GM21529 (cell line): ENCODE measurements around the gene CRACR2B.
A peak's percentile ranks its signal among the peaks of the same experiment; 100 is the strongest.

Source experiments
- ATAC-seq: cut with Tn5 transposase; IDR thresholded peaks from one replicate; pipeline ENCODE4 v1.9.1; 2021; ENCODE audit not compliant: unreplicated experiment

CRACR2B gene

DNA sequence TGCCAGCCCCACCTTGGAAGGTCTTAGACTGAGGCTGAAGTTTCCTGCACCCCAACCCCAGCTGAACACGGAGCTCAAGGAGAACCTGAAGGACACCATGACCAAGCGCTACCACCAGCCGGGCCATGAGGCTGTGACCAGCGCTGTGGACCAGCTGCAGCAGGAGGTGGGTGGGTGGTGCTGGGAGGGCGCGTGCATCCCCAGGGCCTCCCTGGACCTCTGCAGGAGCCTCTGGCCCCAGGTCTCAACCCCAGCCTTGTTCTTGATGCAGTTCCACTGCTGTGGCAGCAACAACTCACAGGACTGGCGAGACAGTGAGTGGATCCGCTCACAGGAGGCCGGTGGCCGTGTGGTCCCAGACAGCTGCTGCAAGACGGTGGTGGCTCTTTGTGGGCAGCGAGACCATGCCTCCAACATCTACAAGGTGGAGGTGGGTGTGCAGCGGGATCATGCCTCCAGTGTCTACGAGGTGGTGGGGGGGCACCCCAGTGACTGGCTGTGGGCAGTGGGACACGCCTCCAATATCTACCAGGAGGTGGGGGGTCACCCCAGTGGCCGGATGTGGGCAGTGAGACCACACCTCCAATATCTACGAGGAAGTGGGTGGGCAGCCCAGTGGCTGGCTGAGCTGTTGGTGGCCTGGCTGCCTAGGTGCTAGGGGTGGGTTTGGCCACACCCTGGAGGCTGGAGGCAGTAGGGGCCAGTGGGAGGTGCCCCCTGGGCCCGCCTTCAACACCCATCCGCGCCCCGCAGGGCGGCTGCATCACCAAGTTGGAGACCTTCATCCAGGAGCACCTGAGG is 9.7 kb downstream of the CRACR2B start:
- no peak for ATAC-seq

DNA sequence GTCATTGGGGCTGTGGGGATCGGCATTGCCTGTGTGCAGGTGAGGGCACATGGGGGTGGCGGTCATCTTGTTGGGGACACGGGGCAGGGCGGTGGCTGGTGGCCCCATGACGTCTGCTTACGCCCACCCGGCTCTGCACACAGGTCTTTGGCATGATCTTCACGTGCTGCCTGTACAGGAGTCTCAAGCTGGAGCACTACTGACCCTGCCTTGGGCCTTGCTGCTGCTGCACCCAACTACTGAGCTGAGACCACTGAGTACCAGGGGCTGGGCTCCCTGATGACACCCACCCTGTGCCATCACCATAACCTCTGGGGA is 10.2 kb downstream of the CRACR2B start:
- no peak for ATAC-seq

DNA sequence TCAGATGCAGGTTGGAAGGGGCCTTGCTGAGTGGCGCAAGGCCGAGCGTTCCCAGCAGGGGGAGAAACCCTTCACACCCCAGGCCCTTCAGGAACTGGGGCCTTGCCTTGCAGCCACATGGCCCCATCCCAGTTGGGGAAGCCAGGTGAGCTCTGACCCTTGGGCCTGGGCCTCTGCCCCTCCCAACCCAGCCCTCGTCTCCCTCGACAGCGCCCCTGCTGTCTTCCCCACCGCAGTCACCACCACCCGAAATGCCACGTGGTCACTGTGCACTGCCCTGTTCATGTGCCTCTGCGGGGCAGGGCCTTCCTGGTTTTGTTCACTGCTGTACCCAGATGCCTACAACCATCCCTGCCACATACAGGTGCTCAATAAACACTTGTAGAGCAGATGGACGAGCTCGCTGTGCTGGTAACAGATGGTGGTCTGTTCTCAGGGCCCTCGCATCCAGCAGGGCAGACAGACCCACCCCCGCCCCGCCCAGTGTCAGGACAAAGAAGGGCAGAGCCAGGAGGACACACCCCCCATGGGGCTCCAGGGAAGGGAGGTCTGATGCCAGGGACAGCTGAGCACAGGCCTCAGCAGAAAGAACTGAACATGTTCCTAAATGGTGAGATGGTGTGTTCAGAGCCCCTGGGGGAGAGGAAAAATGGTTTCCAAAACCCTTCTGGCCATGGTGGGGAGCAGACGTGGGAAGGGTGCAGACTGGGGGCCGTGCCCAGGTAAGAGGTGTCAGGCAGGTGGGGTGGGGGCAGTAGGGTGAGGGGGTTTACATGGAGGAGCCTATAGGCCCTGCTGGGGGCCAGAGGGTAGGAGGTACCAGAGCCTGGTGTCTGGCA is 10.9 kb downstream of the CRACR2B start:
- no peak for ATAC-seq

DNA sequence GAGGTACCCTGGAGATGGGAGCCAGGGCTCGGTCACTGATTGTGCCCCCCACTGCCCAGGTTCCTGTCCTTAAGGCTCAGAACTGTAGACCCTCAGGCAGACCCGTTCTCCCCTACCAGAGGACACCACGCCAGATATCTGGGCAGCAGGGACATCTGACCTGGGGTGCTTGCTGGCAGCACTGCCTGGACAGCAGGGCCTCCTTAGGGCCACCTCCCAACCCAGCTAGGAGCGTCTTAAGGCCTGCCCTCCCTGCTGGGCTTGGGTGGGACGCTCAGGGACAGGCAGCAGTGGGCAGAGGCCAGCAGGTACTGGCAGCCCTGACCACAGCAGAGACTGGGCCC is 11.5 kb downstream of the CRACR2B start:
- ATAC-seq, result no peak

DNA sequence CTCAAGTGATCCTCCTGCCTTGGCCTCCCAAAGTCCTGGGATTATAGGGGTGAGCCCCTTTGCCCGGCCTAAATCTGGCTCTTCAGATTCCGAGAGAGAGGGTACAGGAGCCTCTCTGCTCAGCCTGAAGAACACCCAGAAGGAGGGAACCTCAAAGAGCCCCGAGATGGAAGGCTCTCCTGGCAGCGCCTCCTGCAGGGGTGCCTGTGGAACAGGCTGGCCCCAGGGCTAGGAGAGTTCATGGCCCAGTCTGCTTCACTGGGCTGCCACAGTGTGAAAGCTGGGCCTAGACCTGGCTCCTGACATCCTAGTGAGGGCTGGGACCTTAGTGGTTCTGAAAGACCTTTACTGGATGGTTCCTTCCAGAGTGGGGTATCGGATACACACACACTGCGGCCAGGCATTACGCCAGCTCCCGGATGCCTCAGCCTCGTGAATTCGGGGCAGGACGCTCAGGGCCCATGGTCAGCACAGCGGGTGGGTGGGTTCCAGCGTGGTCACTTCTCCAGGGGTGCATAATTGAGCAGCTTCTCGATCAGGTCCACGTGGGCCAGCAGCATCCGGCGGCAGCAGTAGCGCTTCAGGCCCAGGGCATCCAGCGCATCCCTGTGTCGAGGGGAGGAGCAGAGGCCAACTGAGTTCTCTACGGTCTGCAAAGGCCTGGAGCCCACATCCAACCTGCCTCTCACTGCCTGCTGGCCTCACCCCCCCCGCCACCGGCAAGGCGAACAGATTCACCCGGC is 12.3 kb downstream of the CRACR2B start:
- ATAC-seq, result no peak

DNA sequence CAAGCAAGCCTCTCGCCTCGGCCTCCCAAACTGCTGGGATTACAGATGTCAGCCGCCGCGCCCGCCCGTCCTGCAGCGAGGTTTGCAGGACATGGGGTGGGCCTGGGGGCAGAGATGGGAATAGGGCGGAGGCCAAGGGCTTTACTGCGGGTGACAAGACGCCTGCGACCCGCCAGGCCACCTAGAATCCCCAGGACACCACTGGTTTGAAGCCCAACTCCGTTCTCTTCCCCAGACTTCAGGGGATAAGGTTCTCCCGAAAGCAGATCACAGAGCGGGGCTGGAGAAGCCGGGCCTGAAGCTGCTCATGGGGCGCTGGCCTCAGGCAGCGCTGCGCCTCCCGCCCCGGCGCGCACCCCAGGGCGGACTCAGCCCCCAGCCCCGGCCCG is 14.3 kb downstream of the CRACR2B start:
- peak; percentile 29 for ATAC-seq

DNA sequence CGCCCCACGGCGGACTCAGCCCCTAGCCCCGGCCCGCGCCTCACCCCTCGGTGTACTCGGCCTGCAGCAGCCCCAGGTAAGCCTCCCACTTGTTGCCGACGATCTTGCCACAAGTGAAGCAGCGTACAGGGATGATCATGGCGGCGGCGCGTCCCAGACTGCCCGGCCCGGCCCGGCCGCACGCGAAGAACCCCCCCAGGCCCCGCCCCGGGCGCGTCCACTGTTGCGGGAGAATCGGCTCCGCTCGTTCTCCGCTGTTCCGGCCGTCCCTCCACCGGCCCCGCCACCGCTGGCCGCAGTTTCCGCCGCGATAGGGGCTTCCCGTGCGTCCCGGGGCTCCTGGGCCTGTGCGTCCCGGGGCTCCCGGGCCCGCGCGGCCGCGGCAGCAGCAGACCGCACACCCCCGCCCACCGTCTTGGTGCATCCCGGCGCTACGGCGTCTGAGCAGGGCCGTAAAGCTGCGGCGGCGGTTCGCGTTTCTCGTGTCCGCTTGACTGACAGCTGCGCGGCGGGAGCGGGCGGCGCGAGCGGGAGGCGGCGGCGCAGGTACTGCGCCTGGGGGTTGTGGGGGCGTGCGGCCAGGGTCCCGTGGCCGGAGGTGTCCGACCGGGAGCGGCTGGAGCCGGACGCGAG is 14.8 kb downstream of the CRACR2B start, which contains the start of the genes POLR2L and TSPAN4:
Gene POLR2L, minus strand, starts transcription at position 160 of the 633 bp plus-strand sequence. Its CDS starts 21 bp downstream, at position 139.
Gene TSPAN4, plus strand, starts transcription at position 483 of the 633 bp plus-strand sequence. CDS start 7,453 bp downstream, outside the sequence.
- ATAC-seq, result peak; percentile 60

DNA sequence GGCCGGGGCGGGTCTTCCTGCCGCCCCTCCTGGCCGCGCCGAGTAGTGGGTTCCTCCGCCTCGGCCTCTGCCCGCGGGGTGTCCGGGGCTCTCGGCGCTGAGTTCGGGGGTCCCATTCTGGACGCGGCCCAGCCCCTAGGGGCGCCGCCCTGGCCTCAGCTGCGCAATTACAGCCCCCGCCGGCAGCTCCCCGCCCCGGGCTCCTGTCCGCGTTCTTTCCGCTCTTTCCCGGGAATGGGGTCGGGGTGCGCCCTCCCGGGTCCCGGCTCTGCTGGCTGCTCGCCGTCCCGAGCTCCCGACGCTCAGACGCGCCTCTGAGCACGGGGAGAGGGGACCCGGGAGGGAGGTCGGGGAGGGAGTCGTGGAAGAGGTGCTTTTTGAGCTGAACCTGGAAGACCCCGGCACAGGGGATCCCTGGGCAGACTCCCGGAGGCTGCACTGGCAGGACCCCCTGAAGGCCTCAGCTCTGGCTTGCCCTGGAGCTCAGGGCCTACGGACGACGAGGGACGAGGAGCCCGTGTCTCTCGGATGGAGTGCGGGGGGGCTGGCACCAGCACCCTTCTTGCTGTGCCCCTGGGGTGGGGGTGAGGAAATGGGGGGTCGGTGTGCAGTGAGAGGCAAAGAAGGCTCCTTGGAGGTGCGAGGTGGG is 15.5 kb downstream of the CRACR2B start:
- ATAC-seq, result no peak

DNA sequence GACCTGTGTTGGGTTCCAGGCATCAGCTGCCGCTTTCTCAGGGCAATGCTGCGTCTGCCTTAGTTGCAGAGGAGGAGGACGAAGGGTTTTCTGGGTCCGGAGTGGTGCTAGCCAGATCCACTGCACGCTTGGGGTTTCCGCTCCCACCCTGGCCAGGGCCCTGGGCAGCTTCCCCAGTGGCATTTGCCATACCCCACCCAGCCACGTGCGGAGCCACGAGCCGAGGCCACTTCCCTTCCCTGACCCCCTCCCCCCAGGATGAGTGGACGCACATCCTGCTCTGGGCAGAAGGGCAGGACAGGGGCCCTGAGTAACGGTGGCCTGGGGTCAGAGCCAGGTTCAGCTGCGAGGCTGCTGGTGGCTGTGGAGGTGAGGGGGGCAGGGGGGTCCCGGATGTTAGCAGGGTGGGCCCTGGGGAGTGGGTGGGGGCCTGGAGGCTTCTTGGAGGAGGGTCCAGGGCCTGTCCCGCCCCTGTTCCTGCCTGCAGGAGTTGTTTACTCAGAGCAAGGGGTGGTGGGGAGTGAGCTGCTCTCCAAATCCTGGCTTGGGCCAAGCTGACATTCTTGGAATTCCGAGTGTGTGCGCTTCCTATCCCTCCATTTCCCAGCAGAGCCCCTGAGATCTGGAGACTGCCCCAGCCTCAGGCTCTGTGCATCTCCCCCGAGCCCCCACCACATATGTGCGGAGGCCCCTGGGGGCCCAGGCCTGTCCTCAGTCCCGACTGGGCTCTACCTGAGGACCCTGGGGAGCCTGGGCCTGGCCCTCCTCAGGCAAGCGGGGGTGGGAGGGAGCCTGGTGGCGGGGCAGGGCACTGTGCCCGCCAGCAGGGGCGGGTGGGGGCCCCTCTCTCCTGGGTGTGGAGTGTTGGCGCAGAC is 16.3 kb downstream of the CRACR2B start:
- ATAC-seq, result no peak

DNA sequence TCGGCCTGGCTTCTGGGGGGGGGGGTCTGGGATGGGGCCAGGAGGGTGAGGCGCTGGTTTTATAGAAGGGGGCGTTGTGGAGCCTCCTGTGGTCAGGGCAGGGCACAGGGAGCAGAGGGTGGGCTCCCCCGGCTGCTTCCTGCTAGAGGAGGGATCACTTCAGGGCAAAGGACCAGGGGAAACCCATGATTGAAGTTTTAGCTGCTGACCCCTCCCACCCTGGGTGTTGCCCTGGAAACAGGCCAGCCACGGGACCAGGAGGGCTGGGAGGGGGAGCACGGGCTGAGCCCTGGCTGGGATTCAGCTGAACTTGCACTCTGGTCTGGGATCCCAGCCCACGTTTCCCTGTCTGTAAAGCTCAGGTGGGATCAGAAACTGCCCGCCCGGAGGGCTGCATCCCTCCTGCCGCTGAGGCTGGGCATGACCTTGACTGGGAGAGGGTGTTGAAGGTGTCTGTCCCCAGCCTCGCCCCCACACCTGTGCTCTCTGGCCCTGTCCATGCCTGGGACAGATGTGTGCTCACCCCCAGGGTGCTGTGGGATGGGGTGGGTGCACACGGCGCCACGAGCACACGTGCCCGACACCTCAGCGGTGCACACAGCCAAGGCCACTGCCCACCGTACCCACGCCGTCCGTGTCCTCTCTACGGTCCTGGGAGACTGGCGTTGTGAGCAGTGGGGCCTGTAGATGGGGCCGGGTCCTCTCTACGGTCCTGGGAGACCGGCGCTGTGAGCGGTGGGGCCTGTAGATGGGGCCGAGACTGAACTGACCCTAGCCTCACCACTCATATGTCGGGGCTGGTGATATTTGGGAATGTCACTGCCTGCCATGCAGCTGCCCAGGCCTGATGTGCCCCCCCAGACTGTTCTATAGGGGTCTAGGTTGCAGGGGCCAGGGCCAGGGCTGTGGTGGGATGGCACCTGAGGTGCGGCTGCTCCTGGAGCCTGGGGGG is 17.2 kb downstream of the CRACR2B start:
- ATAC-seq, result no peak

DNA sequence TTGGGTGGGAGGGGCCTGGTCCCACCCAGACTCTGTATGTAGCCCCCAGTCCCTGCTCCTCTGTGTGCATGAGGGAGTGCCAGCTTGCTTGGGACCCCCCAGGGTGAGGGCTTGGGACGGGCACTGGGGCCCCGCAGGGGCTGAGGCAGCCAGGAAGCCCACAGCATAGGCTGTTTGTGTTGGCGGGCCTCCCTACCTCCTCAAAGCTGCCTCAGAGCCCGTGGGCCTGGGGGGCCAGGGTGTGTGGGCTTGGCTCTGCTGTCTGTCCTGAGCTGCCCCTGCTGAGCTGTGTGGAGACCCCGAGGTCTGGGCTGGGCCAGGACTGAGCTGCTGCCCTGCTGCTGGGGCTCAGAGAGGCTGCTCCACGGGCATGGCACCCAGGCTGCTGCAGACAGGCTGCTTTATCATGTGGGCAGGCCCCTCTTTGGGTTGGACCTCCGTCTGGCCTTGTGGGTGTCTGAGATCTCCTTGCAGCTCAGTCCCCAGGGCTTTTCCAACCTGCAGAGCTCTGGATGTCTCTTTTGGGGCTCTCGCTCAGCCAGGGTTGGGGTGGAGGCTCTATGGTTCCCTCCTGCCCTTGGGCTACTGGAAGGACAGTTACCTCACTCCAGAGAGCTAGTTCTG is 18.3 kb downstream of the CRACR2B start:
- ATAC-seq, result no peak

DNA sequence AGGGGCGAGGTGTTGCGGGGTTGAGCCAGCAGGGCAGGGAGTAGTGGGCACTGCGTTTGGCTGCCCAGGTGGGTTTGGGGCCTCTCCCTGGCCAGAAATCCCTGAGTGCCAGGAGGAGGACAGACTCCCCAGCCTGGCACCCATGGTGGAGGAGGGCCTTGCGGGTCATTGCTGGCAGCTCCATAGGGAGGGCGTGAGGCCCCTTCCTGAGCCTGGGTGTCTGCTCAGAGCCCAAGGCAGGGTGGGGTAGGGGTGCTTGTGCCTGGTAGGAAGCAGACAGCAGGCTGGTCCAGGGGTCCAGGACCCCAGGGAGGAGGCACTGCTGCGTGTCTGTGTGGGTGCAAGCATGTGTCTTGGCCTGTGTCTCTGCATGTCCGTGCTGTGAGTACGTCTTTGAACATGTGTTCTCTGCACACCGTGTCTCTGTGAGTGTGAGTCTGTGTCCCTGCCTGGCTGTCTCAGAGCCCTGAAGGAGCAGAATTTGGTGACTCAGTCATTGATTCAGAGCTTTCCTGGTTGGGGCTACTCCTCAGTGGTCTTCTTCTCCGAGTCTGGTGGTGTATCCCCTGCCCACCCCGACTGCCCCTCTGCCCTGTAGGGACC is 18.9 kb downstream of the CRACR2B start:
- no peak for ATAC-seq

DNA sequence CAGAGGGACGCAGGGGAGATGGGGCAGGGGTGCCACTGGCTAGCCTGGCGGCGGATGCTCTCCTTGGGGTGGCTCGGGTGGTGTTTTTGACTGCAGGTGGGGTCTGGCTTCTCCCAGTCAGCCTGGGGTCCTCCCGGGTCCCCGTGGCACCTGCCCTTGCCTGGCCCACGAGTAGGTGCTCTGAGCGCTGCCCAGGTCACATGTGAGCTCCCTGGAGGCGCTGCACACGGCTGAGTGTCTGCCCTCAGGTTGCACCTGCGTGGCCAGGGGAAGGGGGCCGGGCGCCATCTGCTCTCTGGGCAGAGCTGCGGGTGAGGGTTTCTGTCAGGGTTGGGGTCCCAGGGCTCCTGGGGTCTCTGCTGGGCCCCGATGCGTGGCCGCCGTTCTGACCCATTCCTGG is 20.2 kb downstream of the CRACR2B start:
- ATAC-seq, result no peak

DNA sequence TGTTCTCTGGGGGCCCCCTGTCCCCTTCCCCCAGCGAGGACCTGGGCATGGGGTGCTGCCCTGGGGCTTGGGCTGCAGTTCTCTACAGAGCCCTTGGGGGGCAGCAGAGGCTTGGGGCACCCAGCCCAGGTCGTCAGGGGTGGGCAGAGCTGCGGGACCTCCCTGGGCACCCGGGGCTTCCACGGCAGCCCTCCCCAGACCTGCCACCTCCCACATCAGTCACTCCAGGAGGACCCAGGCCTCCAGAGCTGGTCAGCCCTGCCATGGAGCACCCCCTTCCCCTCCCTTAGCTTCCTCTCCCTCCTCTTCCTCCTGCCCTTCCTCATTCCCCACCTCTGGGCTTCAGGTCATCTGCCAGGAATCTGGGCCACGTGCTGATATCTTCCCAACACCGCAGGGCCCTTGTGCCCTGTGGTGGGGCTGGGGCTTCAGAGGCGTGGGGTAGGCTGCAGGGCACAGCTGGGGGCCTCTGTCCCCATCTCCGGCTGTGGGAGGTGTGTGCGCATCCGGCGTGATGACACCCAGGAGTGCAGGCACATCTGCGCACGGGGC is 20.7 kb downstream of the CRACR2B start:
- ATAC-seq, result peak; percentile 47

DNA sequence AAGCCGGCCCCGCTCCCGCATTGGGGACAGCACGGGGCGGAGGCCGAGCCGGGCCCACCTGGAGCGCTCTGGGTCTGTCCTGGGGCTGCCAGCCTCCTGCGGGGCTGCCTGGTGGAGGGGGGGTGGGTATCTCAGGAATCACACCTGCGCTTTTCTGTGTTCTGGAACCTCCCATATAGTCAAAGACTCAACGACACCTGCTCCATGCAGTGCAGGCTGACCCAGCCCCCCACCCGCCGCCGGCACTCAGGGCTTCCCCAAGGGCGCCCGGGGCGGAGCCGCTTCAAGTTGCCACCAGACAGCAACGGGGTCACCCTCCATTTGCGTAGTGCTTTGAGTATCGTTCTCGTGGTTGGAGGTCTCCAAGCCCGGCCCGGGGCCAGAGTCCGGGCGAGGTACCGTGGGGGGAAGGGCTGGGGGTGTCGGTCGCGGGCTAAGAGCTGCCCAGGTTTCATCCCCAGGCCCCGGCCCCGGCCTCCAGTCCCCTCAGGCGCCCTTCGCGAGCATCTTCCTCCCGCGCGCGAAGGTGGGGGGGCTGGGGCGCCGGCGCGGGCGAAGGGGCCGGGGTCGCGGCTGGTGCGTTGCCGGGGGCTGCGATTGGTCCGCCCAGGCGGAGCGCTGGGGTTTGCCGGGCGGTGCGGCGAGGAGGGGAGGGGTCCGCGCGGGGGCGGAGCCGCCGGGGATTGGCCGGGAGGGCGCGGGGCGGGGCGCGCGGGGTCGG is 21.5 kb downstream of the CRACR2B start:
- no peak for ATAC-seq

DNA sequence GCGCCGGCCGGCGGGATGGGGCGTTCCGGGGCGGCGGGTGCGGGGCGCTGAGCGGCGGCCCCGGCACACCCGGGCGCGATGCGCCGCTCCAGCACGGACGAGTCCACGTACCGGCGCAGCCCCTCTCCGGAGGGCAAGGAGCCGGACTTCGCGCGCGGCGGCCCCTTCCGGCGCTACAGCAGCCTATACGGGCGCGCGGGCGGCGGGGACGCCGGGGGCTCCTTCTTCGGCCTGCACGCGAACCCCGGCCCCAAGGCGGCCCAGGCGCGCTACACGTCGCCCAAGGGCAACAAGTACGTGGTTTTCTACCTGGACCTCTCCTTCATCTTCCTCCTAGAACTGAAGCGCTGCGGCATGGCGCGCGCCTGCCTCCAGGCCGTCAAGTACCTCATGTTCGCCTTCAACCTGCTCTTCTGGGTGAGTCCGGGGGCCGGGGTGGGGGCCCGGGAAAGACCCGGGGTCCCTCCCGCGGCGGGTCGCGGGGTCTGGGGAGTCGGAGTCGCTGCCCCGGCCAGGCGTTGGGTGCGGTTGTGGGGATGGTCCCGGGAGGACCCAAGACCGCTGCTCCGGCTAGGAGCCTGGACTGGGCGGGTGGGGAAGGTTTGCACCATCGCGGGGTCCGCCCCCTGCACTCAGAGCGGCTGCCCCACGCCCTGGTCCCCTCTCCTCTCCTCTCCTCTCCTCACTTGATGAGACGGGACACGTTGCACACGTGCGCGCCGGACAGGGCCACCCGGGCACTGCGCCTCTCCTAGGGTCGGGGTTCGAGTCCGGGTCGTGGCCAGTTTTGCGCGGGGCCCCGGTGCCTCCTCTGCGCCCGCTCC is 22.4 kb downstream of the CRACR2B start:
- ATAC-seq, result no peak
